ENCODE measurements around the gene CROCC2. TPM values are rescaled to one million over a fixed set of nuclear protein-coding genes. Genes with fewer than 3 reads are reported as not detected.

The CROCC2 gene
- total RNA-seq, 1 donor from 2014 or later, result 0.23 TPM

- no peak for DNase-seq (ENCODE audit: low spot score)
These were observed 857 bp upstream of the CROCC2 start for GRCh38 chr2:240905176-240905781.

- no peak for DNase-seq (ENCODE audit: low spot score)
These were observed 915 bp downstream of the CROCC2 start for GRCh38 chr2:240906911-240907590.

GRCh38 chr2:240909216-240909974, 3.3 kb downstream of the CROCC2 start:
- no peak for DNase-seq (ENCODE audit: low spot score)

- no peak for DNase-seq (ENCODE audit: low spot score)
These were observed 5.6 kb downstream of the CROCC2 start for GRCh38 chr2:240911641-240912265.

- no peak for DNase-seq (ENCODE audit: low spot score)
These were observed 7.0 kb downstream of the CROCC2 start for GRCh38 chr2:240912878-240913809.

- no peak for DNase-seq (ENCODE audit: low spot score)
These were observed 7.9 kb downstream of the CROCC2 start for GRCh38 chr2:240913810-240914644.

GRCh38 chr2:240914645-240915525, 8.7 kb downstream of the CROCC2 start:
- DNase-seq (ENCODE audit: low spot score), result no peak

GRCh38 chr2:240915526-240916341, 9.6 kb downstream of the CROCC2 start:
- DNase-seq (ENCODE audit: low spot score), result no peak

GRCh38 chr2:240916571-240917008, 10.5 kb downstream of the CROCC2 start:
- DNase-seq (ENCODE audit: low spot score), result peak; percentile 77

GRCh38 chr2:240917009-240917683, 11.0 kb downstream of the CROCC2 start:
- no peak for DNase-seq (ENCODE audit: low spot score)

GRCh38 chr2:240917684-240918257, 11.6 kb downstream of the CROCC2 start:
- no peak for DNase-seq (ENCODE audit: low spot score)

- DNase-seq (ENCODE audit: low spot score), result no peak
These were observed 12.3 kb downstream of the CROCC2 start for GRCh38 chr2:240918258-240919091.

- no peak for DNase-seq (ENCODE audit: low spot score)
These were observed 13.1 kb downstream of the CROCC2 start for GRCh38 chr2:240919161-240919781.

GRCh38 chr2:240919786-240920782, 13.9 kb downstream of the CROCC2 start:
- DNase-seq (ENCODE audit: low spot score), result peak; percentile 41

- DNase-seq (ENCODE audit: low spot score), result peak; percentile 37
These were observed 14.7 kb downstream of the CROCC2 start for GRCh38 chr2:240920783-240921231.
